ENCODE data around the gene ANKH. TPM values are rescaled to one million over a fixed set of nuclear protein-coding genes. Genes with fewer than 3 reads are reported as not detected.

ANKH gene
- polyA plus RNA-seq, 3 donors, result 2.4 to 6.3 (median 3.1) TPM

- H3K36me3 Mint-ChIP-seq, result no peaks in the 10 kb centered on the region
- Histone ChIP-seq H3K36me3 (replicated peaks in 1 of 2; ENCODE audit: control insufficient read depth in 1 of 2, insufficient read depth in 2 of 2, low read length in 2 of 2) (no peaks in the 10 kb centered on the region), H2AFZ (ENCODE audit: insufficient read depth, low read depth, low read length, poor library complexity, severe bottlenecking) (no peak overlapping the region), H3K9me3 (replicated peaks in 1 of 2; ENCODE audit: control insufficient read depth in 1 of 2, insufficient read depth in 1 of 2, low read length in 2 of 2) (no peaks in the 10 kb centered on the region), H3K79me2 (ENCODE audit: insufficient read depth, low read length) (no peaks in the 10 kb centered on the region), H3K4me1 (ENCODE audit: control insufficient read depth in 1 of 2, insufficient read depth in 2 of 2, low read length in 2 of 2) (no peaks in the 10 kb centered on the region), H3K4me2 (replicated peaks; ENCODE audit: extremely low read depth, low read length, poor library complexity, severe bottlenecking) (no peak overlapping the region), H3K9ac (ENCODE audit: insufficient read depth, low read length, poor library complexity, severe bottlenecking) (no peak overlapping the region), H3K27ac (ENCODE audit: low read depth in 1 of 2, low read length in 2 of 2) (no peak overlapping the region), H3K4me3 (replicated peaks in 1 of 3; ENCODE audit: low read depth in 2 of 3, low read length in 3 of 3) (no peak overlapping the region), H3K27me3 (ENCODE audit: control insufficient read depth in 2 of 2, insufficient read depth in 2 of 2, low read length in 2 of 2) (no peaks in the 10 kb centered on the region), H4K20me1 (ENCODE audit: insufficient read depth, low read length) (no peaks in the 10 kb centered on the region)
- peaks cover 0 to 2% (median 0%) of the 10 kb centered on the region in 3 donors for H3K27me3 Mint-ChIP-seq (ENCODE audit: low read depth in 3 of 3)
- WGBS (ENCODE audit: insufficient coverage), result 93% methylated on average over 8 of the region's 11 CpGs
- no peak overlapping the region for H3K4me3 Mint-ChIP-seq
- intact Hi-C loops (cut with micrococcal nuclease), result no loop called here
- no peaks in the 10 kb centered on the region for H3K9me3 Mint-ChIP-seq
- DNase-seq, result no peak
- TF ChIP-seq, protein P1, sequence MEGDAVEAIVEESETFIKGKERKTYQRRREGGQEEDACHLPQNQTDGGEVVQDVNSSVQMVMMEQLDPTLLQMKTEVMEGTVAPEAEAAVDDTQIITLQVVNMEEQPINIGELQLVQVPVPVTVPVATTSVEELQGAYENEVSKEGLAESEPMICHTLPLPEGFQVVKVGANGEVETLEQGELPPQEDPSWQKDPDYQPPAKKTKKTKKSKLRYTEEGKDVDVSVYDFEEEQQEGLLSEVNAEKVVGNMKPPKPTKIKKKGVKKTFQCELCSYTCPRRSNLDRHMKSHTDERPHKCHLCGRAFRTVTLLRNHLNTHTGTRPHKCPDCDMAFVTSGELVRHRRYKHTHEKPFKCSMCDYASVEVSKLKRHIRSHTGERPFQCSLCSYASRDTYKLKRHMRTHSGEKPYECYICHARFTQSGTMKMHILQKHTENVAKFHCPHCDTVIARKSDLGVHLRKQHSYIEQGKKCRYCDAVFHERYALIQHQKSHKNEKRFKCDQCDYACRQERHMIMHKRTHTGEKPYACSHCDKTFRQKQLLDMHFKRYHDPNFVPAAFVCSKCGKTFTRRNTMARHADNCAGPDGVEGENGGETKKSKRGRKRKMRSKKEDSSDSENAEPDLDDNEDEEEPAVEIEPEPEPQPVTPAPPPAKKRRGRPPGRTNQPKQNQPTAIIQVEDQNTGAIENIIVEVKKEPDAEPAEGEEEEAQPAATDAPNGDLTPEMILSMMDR (IDR thresholded peaks at IDR 0.05), result no peak
- no peak overlapping the region for H3K27ac Mint-ChIP-seq
- H3K4me1 Mint-ChIP-seq, result no peaks in the 10 kb centered on the region
Measured at GRCh38 chr5:14777932-14778791, 93.4 kb downstream of the ANKH start.

GRCh38 chr5:14777187-14777586 is 94.4 kb downstream of the ANKH start:
- H3K27ac ChIP-seq (ENCODE audit: low read depth in 1 of 2, low read length in 2 of 2), result no peak overlapping the region
- H3K27ac Mint-ChIP-seq, result peak overlapping the region in 1 of 7 donors; percentile 9
- no peaks in the 10 kb centered on the region for H3K4me1 ChIP-seq (ENCODE audit: control insufficient read depth in 1 of 2, insufficient read depth in 2 of 2, low read length in 2 of 2)
- no peaks in the 10 kb centered on the region for H3K27me3 ChIP-seq (ENCODE audit: control insufficient read depth in 2 of 2, insufficient read depth in 2 of 2, low read length in 2 of 2)
- H3K9me3 Mint-ChIP-seq, result no peaks in the 10 kb centered on the region
- no peak overlapping the region for H2AFZ ChIP-seq (ENCODE audit: insufficient read depth, low read depth, low read length, poor library complexity, severe bottlenecking)
- no peak overlapping the region for H3K9ac ChIP-seq (ENCODE audit: insufficient read depth, low read length, poor library complexity, severe bottlenecking)
- peaks cover 0 to 2% (median 0%) of the 10 kb centered on the region in 3 donors for H3K27me3 Mint-ChIP-seq (ENCODE audit: low read depth in 3 of 3)
- no peaks in the 10 kb centered on the region for H3K36me3 ChIP-seq (replicated peaks in 1 of 2; ENCODE audit: control insufficient read depth in 1 of 2, insufficient read depth in 2 of 2, low read length in 2 of 2)
- no peak overlapping the region for H3K4me3 ChIP-seq (replicated peaks in 1 of 3; ENCODE audit: low read depth in 2 of 3, low read length in 3 of 3)
- 100% methylated on average over 2 of the region's 6 CpGs for WGBS (ENCODE audit: insufficient coverage)
- DNase-seq, result no peak
- TF ChIP-seq, protein P1 (IDR thresholded peaks at IDR 0.05), result no peak
- H3K9me3 ChIP-seq (replicated peaks in 1 of 2; ENCODE audit: control insufficient read depth in 1 of 2, insufficient read depth in 1 of 2, low read length in 2 of 2), result no peaks in the 10 kb centered on the region
- no peaks in the 10 kb centered on the region for H3K4me1 Mint-ChIP-seq
- no peaks in the 10 kb centered on the region for H3K79me2 ChIP-seq (ENCODE audit: insufficient read depth, low read length)
- H3K4me3 Mint-ChIP-seq, result no peak overlapping the region
- H4K20me1 ChIP-seq (ENCODE audit: insufficient read depth, low read length), result no peaks in the 10 kb centered on the region
- no peak overlapping the region for H3K4me2 ChIP-seq (replicated peaks; ENCODE audit: extremely low read depth, low read length, poor library complexity, severe bottlenecking)
- H3K36me3 Mint-ChIP-seq, result no peaks in the 10 kb centered on the region
- intact Hi-C loops (cut with micrococcal nuclease), result no loop called here
